RWPE2 (cell line): Measurements from ENCODE around the gene OGG1.
A peak's percentile ranks its signal among the peaks of the same experiment; 100 is the strongest.

Source experiments
- ATAC-seq: fragments of 200-7000 bp; cut with Tn5 transposase; 3 replicates; pipeline ENCODE4 v1.9.1; 2021; ENCODE audit warnings: low read depth
- DNase-seq: peaks from one replicate; pipeline ENCODE4 v3.0.0-alpha.2; 2020; ENCODE audit warnings: low spot score
- H3K27ac ChIP-seq: fragments of 450-650 bp; 2 replicates; pipeline ENCODE4 v1.5.1; 2017; ENCODE audit warnings: mild to moderate bottlenecking; ENCODE audit not compliant: poor library complexity, severe bottlenecking
- H3K27me3 ChIP-seq: fragments of 250-450 bp; sonication (Bioruptor Pico); 2 replicates; pipeline ENCODE4 v1.5.1; 2021; ENCODE audit warnings: mild to moderate bottlenecking, moderate library complexity; ENCODE audit not compliant: insufficient read depth, poor library complexity, severe bottlenecking
- H3K36me3 ChIP-seq: fragments of 250-450 bp; sonication (Bioruptor Pico); 2 replicates; pipeline ENCODE4 v1.5.1; 2020; ENCODE audit warnings: low read depth, mild to moderate bottlenecking, moderate library complexity
- H3K4me1 ChIP-seq: fragments of 250-450 bp; sonication (Bioruptor Pico); 2 replicates; pipeline ENCODE4 v1.5.1; 2021; ENCODE audit warnings: mild to moderate bottlenecking, moderate library complexity; ENCODE audit not compliant: insufficient read depth, poor library complexity, severe bottlenecking
- H3K4me3 ChIP-seq: fragments of 250-450 bp; sonication (Bioruptor Pico); 2 replicates; pipeline ENCODE4 v1.5.1; 2021; ENCODE audit warnings: mild to moderate bottlenecking, moderate library complexity; ENCODE audit not compliant: severe bottlenecking
- H3K9me3 ChIP-seq: fragments of 250-450 bp; sonication (Bioruptor Pico); 2 replicates; pipeline ENCODE4 v1.5.1; 2021; ENCODE audit warnings: mild to moderate bottlenecking, moderate library complexity; ENCODE audit not compliant: severe bottlenecking
- TF ChIP-seq, protein P1 (sequence below): fragments of 450-650 bp; IDR thresholded peaks from one replicate; pipeline ENCODE4 v1.5.1; 2017; ENCODE audit warnings: mild to moderate bottlenecking, moderate library complexity; ENCODE audit not compliant: poor library complexity, severe bottlenecking

OGG1 gene

DNA sequence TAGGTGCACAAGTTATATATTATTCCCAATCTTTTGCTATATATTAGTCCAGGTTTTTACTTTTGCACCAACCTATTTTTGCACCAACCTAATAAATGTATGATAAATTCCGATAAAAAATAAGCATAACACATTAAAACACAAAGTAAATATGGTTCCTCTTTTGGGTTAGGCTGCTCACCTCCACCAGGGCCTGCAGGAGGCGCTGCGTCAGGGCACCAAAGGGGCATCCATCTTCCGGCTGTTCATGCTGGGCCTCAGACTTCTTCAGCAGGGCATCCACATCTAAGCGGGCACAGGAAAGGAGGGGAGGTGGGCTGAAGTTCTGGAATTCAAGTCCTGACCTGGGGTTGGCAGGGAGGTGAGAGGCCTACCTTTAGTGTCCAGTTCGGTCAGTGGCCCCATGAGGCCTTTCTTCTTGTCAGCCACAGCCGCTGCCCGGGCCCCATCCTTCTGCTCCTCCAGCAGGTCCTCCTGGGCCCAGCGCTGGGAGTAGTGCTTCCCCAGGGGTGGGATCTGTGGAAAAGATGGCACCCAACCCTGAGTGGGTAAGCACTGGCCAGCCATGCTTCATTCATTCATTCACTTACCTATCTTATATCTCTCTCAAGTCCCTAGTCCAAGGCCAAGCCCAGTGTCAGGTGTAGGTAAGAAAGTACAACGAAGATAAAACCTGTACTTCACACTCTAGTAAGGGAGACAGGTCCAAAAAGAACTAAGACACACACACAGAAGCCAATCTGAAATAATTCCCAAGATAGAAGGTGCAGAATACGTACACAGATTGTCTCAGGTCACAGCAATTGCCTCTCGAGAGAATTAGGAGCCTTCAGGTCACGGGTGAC is 37.3 kb downstream of the OGG1 start:
- Histone ChIP-seq H3K36me3 (peaks cover 57% of the 10 kb centered on the region), H3K27me3 (no peaks in the 10 kb centered on the region), H3K27ac (no peak overlapping the region), H3K4me1 (peaks cover 2% of the 10 kb centered on the region), H3K9me3 (no peaks in the 10 kb centered on the region), H3K4me3 (no peak overlapping the region)
- TF ChIP-seq, protein P1, sequence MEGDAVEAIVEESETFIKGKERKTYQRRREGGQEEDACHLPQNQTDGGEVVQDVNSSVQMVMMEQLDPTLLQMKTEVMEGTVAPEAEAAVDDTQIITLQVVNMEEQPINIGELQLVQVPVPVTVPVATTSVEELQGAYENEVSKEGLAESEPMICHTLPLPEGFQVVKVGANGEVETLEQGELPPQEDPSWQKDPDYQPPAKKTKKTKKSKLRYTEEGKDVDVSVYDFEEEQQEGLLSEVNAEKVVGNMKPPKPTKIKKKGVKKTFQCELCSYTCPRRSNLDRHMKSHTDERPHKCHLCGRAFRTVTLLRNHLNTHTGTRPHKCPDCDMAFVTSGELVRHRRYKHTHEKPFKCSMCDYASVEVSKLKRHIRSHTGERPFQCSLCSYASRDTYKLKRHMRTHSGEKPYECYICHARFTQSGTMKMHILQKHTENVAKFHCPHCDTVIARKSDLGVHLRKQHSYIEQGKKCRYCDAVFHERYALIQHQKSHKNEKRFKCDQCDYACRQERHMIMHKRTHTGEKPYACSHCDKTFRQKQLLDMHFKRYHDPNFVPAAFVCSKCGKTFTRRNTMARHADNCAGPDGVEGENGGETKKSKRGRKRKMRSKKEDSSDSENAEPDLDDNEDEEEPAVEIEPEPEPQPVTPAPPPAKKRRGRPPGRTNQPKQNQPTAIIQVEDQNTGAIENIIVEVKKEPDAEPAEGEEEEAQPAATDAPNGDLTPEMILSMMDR = peak; percentile 27
- DNase-seq (no peak), ATAC-seq (no peak)

DNA sequence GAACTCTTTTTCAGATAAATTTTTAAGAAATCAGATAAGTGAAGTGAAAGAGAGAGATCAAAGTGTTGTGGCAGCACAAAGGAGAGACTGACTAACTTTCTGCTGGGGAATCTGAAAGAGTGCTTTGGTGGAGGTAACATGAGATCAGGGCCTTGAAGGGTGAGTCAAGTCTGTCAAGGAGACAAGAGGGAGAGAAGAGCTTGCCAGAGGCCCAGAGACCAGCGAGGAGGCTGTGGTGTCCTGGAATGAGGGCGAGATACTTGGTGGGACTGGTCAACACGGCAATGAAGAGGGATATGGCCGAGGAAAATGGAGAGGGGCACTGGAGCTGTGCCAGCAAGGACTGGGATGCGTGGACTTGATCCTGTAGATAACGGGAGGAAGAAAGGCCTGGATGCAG is 38.0 kb downstream of the OGG1 start:
- DNase-seq (no peak), ATAC-seq (no peak)
- H3K27ac ChIP-seq = no peak overlapping the region
- H3K36me3 ChIP-seq = peaks cover 53% of the 10 kb centered on the region
- no peak overlapping the region for H3K4me3 ChIP-seq
- peaks cover 2% of the 10 kb centered on the region for H3K4me1 ChIP-seq
- no peaks in the 10 kb centered on the region for H3K27me3 ChIP-seq
- TF ChIP-seq, protein P1 = no peak
- H3K9me3 ChIP-seq = no peaks in the 10 kb centered on the region

DNA sequence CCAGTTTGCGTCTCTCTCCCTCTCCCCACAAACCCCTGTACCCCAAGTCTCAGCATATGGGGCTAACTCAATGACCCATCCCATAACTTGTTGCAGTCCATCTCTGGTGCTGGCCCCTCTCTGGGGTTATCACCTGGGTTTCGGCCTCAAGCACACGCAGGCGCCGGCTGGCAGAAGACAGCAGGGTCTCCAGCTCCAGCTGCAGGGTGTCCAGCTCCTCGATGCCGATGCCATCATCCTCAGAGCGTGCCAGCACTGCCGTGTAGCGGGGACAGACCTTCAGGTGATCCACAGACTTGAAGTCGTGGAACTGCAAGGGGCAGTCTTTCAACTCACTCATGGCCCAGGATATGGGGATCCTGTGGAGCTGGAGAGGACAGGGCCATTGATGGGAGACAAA is 41.4 kb downstream of the OGG1 start:
- H3K27ac ChIP-seq = no peak overlapping the region
- H3K4me1 ChIP-seq = peaks cover 2% of the 10 kb centered on the region
- no peak for DNase-seq
- TF ChIP-seq, protein P1 = no peak
- H3K9me3 ChIP-seq = no peaks in the 10 kb centered on the region
- no peaks in the 10 kb centered on the region for H3K27me3 ChIP-seq
- H3K36me3 ChIP-seq = peaks cover 40% of the 10 kb centered on the region
- no peak overlapping the region for H3K4me3 ChIP-seq
- ATAC-seq = no peak

DNA sequence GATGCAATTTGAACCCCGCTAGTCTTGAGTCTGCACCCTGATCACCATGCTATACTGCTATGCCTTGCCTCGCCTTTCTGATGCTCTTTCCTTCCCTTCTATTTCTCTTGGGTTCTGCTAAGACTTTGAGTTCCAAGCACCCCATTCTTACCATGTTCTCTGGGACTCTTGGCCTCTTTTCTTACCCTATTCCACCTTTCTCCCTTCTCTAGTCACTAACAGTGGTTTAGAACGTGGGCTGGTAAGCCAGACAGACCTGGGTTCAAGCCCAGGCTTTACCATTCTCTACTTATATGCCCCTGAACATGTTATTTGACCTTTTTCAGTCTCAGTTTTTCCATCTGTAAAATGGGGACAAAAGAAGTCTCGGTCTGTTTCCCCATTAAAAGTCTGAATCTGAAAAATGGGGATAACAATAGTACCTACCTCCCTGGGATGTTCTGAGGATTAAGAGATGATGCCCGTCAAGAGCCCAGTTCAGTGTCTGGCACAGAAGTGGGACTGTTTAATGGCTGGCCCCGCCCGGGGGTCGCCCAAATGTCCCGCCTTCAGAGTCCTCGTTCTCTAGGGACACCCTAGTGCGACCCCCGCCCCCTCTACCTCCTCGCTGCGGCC is 42.1 kb downstream of the OGG1 start:
- peak overlapping the region; percentile 70 for H3K27ac ChIP-seq
- peaks cover 2% of the 10 kb centered on the region for H3K4me1 ChIP-seq
- DNase-seq = no peak
- H3K9me3 ChIP-seq = no peaks in the 10 kb centered on the region
- peak overlapping the region; percentile 72 for H3K4me3 ChIP-seq
- no peaks in the 10 kb centered on the region for H3K27me3 ChIP-seq
- ATAC-seq = no peak
- peaks cover 33% of the 10 kb centered on the region for H3K36me3 ChIP-seq
- TF ChIP-seq, protein P1 = no peak
